Gastroesophageal sphincter (tissue), 3 donors: ENCODE measurements around the gene TM4SF1.

Experiments used
- CTCF ChIP-seq, 4 experiments: fragments of 200-600 bp in 2 of 4; fragments of 450-650 bp in 2 of 4; sonication (generic) in 1 of 4; IDR thresholded peaks; one replicate each; pipeline ENCODE4 v1.5.1; 2017 to 2019; ENCODE audit warnings: antibody characterized with exemption in 4 of 4, mild to moderate bottlenecking in 2 of 4, moderate library complexity in 2 of 4
- POLR2A ChIP-seq, 2 donors: fragments of 450-650 bp; IDR thresholded peaks; one replicate each; pipeline ENCODE4 v1.6.1; 2017; ENCODE audit warnings: antibody characterized with exemption in 2 of 2, mild to moderate bottlenecking in 2 of 2, moderate library complexity in 1 of 2

- TF ChIP-seq CTCF (IDR thresholded peaks at IDR 0.05), result no peak
- no peak for TF ChIP-seq POLR2A (IDR thresholded peaks at IDR 0.05)
Measured at GRCh38 chr3:149332227-149332765, 45.2 kb downstream of the TM4SF1 start.
